Karpas-422 (cell line): ENCODE measurements around the gene SNED1. TPM values are rescaled to one million over a fixed set of nuclear protein-coding genes. Genes with fewer than 3 reads are reported as not detected.
A peak's percentile ranks its signal among the peaks of the same experiment; 100 is the strongest.

Experiments
- DNase-seq: peaks from one replicate; pipeline ENCODE4 v3.0.0-alpha.2; 2015
- H2AFZ ChIP-seq: fragments of 200-600 bp; sonication (generic); 2 replicates; pipeline ENCODE4 v1.6.1; 2014; ENCODE audit warnings: antibody characterized with exemption, low read length, mixed read lengths
- H3K27ac ChIP-seq: fragments of 200-600 bp; sonication (generic); 2 replicates; pipeline ENCODE4 v1.5.1; 2014; ENCODE audit warnings: mild to moderate bottlenecking, low read length, moderate library complexity
- H3K27me3 ChIP-seq: fragments of 200-600 bp; sonication (generic); 2 replicates; pipeline ENCODE4 v1.6.1; 2014; ENCODE audit warnings: low read length, mixed read lengths
- H3K36me3 ChIP-seq: fragments of 200-600 bp; sonication (generic); 2 replicates; pipeline ENCODE4 v1.6.1; 2014; ENCODE audit warnings: low read length, mixed read lengths; ENCODE audit not compliant: insufficient read depth
- H3K4me1 ChIP-seq: fragments of 200-600 bp; sonication (generic); 2 replicates; pipeline ENCODE4 v1.6.1; 2014; ENCODE audit warnings: mild to moderate bottlenecking, low read length, mixed read lengths
- H3K4me2 ChIP-seq: fragments of 200-600 bp; sonication (generic); 2 replicates; pipeline ENCODE4 v1.6.1; 2014; ENCODE audit warnings: low read length, low read depth, mild to moderate bottlenecking; ENCODE audit not compliant: poor library complexity, severe bottlenecking
- H3K4me3 ChIP-seq: fragments of 200-600 bp; sonication (generic); 2 replicates; pipeline ENCODE4 v1.5.1; 2014; ENCODE audit warnings: mild to moderate bottlenecking, antibody characterized with exemption, low read length, mixed read lengths
- H3K79me2 ChIP-seq: fragments of 200-600 bp; sonication (generic); 2 replicates; pipeline ENCODE4 v1.6.1; 2014; ENCODE audit warnings: mild to moderate bottlenecking, low read length, mixed read lengths
- H3K9ac ChIP-seq: fragments of 200-600 bp; sonication (generic); 2 replicates; pipeline ENCODE4 v1.6.0; 2014; ENCODE audit warnings: low read length
- H3K9me2 ChIP-seq: fragments of 200-600 bp; sonication (generic), shearing (Covaris generic); replicated peaks from 2 replicates; pipeline ENCODE4 v1.6.0; 2014; ENCODE audit warnings: mild to moderate bottlenecking, low read length, moderate library complexity; ENCODE audit not compliant: insufficient read depth
- H3K9me3 ChIP-seq: fragments of 300-700, 200-600 bp; sonication (generic); 2 replicates; pipeline ENCODE4 v1.6.1; 2014; ENCODE audit warnings: low read length, mixed read lengths
- H4K20me1 ChIP-seq: fragments of 200-600 bp; sonication (generic); 2 replicates; pipeline ENCODE4 v1.6.1; 2014; ENCODE audit warnings: mild to moderate bottlenecking, antibody characterized with exemption, low read length, low read depth; ENCODE audit not compliant: insufficient read depth
- total RNA-seq: library from RNA; depleted of rRNA; stranded (reverse); fragments of >200 nt; shearing (Covaris generic); gene quantifications from 2 replicates; pipeline ENCODE4 v1.2.3, GENCODE V29; 2014; ENCODE audit warnings: low replicate concordance

Gene SNED1
- total RNA-seq, 1 experiment from 2014 or later, result 1.9 TPM

- H3K27ac ChIP-seq, result no peak overlapping the region
- H2AFZ ChIP-seq, result no peak overlapping the region
- 0 out of 2 replicates have a peak, but pooled peaks cover 9% of the 10 kb centered on the region for H4K20me1 ChIP-seq
- no peaks in the 10 kb centered on the region for H3K36me3 ChIP-seq
- no peak overlapping the region for H3K9ac ChIP-seq
- H3K9me2 ChIP-seq, result no peaks in the 10 kb centered on the region
- peak; percentile 66 for DNase-seq
- H3K9me3 ChIP-seq, result no peaks in the 10 kb centered on the region
- H3K4me1 ChIP-seq, result peaks cover 2% of the 10 kb centered on the region; the same call in 1 of the 2 replicates
- no peak overlapping the region for H3K4me3 ChIP-seq
- H3K4me2 ChIP-seq, result no peak overlapping the region
- H3K27me3 ChIP-seq, result no peaks in the 10 kb centered on the region
- H3K79me2 ChIP-seq, result no peaks in the 10 kb centered on the region
Observed at GRCh38 chr2:241064008-241064801, 65.8 kb downstream of the SNED1 start.

GRCh38 chr2:241064802-241065354 lies 66.5 kb downstream of the SNED1 start:
- Histone ChIP-seq H3K4me1 (peaks cover 2% of the 10 kb centered on the region; the same call in 1 of the 2 replicates), H3K27me3 (no peaks in the 10 kb centered on the region), H3K4me2 (no peak overlapping the region), H3K9me2 (no peaks in the 10 kb centered on the region), H4K20me1 (0 out of 2 replicates have a peak, but pooled peaks cover 9% of the 10 kb centered on the region), H3K4me3 (no peak overlapping the region), H2AFZ (no peak overlapping the region), H3K27ac (no peak overlapping the region), H3K9ac (no peak overlapping the region), H3K9me3 (no peaks in the 10 kb centered on the region), H3K79me2 (no peaks in the 10 kb centered on the region), H3K36me3 (no peaks in the 10 kb centered on the region)
- no peak for DNase-seq

GRCh38 chr2:241065355-241065803 lies 67.0 kb downstream of the SNED1 start:
- Histone ChIP-seq H3K79me2 (no peaks in the 10 kb centered on the region), H3K4me3 (no peak overlapping the region), H3K9me3 (no peaks in the 10 kb centered on the region), H4K20me1 (0 out of 2 replicates have a peak, but pooled peaks cover 9% of the 10 kb centered on the region), H3K4me1 (peaks cover 2% of the 10 kb centered on the region; the same call in 1 of the 2 replicates), H3K4me2 (no peak overlapping the region), H2AFZ (no peak overlapping the region), H3K27me3 (no peaks in the 10 kb centered on the region), H3K9ac (no peak overlapping the region), H3K36me3 (no peaks in the 10 kb centered on the region), H3K27ac (no peak overlapping the region), H3K9me2 (no peaks in the 10 kb centered on the region)
- peak; percentile 50 for DNase-seq

- Histone ChIP-seq H2AFZ (no peak overlapping the region), H3K4me1 (peaks cover 2% of the 10 kb centered on the region; the same call in 1 of the 2 replicates), H3K9me3 (no peaks in the 10 kb centered on the region), H4K20me1 (0 out of 2 replicates have a peak, but pooled peaks cover 9% of the 10 kb centered on the region), H3K9ac (no peak overlapping the region), H3K27ac (no peak overlapping the region), H3K79me2 (no peaks in the 10 kb centered on the region), H3K9me2 (no peaks in the 10 kb centered on the region), H3K4me3 (no peak overlapping the region), H3K36me3 (no peaks in the 10 kb centered on the region), H3K27me3 (no peaks in the 10 kb centered on the region), H3K4me2 (no peak overlapping the region)
- DNase-seq, result no peak
Observed at GRCh38 chr2:241066171-241066892, 67.9 kb downstream of the SNED1 start.

GRCh38 chr2:241066893-241067341 lies 68.5 kb downstream of the SNED1 start:
- H3K79me2 ChIP-seq, result no peaks in the 10 kb centered on the region
- no peak overlapping the region for H3K27ac ChIP-seq
- no peak overlapping the region for H3K9ac ChIP-seq
- peaks cover 2% of the 10 kb centered on the region; the same call in 1 of the 2 replicates for H3K4me1 ChIP-seq
- no peaks in the 10 kb centered on the region for H3K9me3 ChIP-seq
- H2AFZ ChIP-seq, result no peak overlapping the region
- no peak overlapping the region for H3K4me2 ChIP-seq
- H3K36me3 ChIP-seq, result no peaks in the 10 kb centered on the region
- 0 out of 2 replicates have a peak, but pooled peaks cover 9% of the 10 kb centered on the region for H4K20me1 ChIP-seq
- no peaks in the 10 kb centered on the region for H3K27me3 ChIP-seq
- H3K9me2 ChIP-seq, result no peaks in the 10 kb centered on the region
- no peak overlapping the region for H3K4me3 ChIP-seq
- DNase-seq, result no peak

GRCh38 chr2:241067501-241068135 lies 69.2 kb downstream of the SNED1 start:
- H3K4me2 ChIP-seq, result no peak overlapping the region
- H3K4me3 ChIP-seq, result no peak overlapping the region
- H3K27ac ChIP-seq, result no peak overlapping the region
- 0 out of 2 replicates have a peak, but pooled peaks cover 9% of the 10 kb centered on the region for H4K20me1 ChIP-seq
- no peaks in the 10 kb centered on the region for H3K27me3 ChIP-seq
- no peaks in the 10 kb centered on the region for H3K36me3 ChIP-seq
- H3K4me1 ChIP-seq, result peaks cover 2% of the 10 kb centered on the region; the same call in 1 of the 2 replicates
- H2AFZ ChIP-seq, result no peak overlapping the region
- H3K9me2 ChIP-seq, result no peaks in the 10 kb centered on the region
- H3K9me3 ChIP-seq, result no peaks in the 10 kb centered on the region
- no peak for DNase-seq
- H3K9ac ChIP-seq, result no peak overlapping the region
- no peaks in the 10 kb centered on the region for H3K79me2 ChIP-seq

GRCh38 chr2:241068136-241068941 lies 69.9 kb downstream of the SNED1 start:
- Histone ChIP-seq H4K20me1 (0 out of 2 replicates have a peak, but pooled peaks cover 7% of the 10 kb centered on the region), H3K4me1 (peaks cover 2% of the 10 kb centered on the region; the same call in 1 of the 2 replicates), H3K4me3 (no peak overlapping the region), H3K36me3 (no peaks in the 10 kb centered on the region), H3K27me3 (no peaks in the 10 kb centered on the region), H3K9ac (no peak overlapping the region), H3K4me2 (no peak overlapping the region), H3K9me2 (no peaks in the 10 kb centered on the region), H2AFZ (no peak overlapping the region), H3K27ac (no peak overlapping the region), H3K9me3 (no peaks in the 10 kb centered on the region), H3K79me2 (no peaks in the 10 kb centered on the region)
- no peak for DNase-seq
